ENCODE results near the gene MAPKAPK2.

MAPKAPK2 gene

GRCh38 chr1:206681359-206681758, 3.3 kb upstream of the MAPKAPK2 start:
- DNase-seq (ENCODE audit: extremely low read depth in 1 of 2, low read depth in 1 of 2) = no peak

- no peak for DNase-seq (ENCODE audit: extremely low read depth in 1 of 2, low read depth in 1 of 2)
These were observed 2.6 kb upstream of the MAPKAPK2 start for GRCh38 chr1:206682111-206682510.

- no peak for DNase-seq (ENCODE audit: extremely low read depth in 1 of 2, low read depth in 1 of 2)
These were observed 1.4 kb upstream of the MAPKAPK2 start for GRCh38 chr1:206683313-206683712.

- no peak for DNase-seq (ENCODE audit: extremely low read depth in 1 of 2, low read depth in 1 of 2)
These were observed 702 bp upstream of the MAPKAPK2 start for GRCh38 chr1:206684003-206684402.

- DNase-seq (ENCODE audit: extremely low read depth in 1 of 2, low read depth in 1 of 2) = peak in 1 of 2 donors; percentile 29
These were observed 646 bp downstream of the MAPKAPK2 start for GRCh38 chr1:206685334-206685768.

- DNase-seq (ENCODE audit: extremely low read depth in 1 of 2, low read depth in 1 of 2) = peak; percentile 41 to 44
These were observed 1.2 kb downstream of the MAPKAPK2 start for GRCh38 chr1:206685769-206686477.

GRCh38 chr1:206686478-206687249, 2.0 kb downstream of the MAPKAPK2 start:
- no peak for DNase-seq (ENCODE audit: extremely low read depth in 1 of 2, low read depth in 1 of 2)

- DNase-seq (ENCODE audit: extremely low read depth in 1 of 2, low read depth in 1 of 2) = no peak
These were observed 2.7 kb downstream of the MAPKAPK2 start for GRCh38 chr1:206687251-206687914.

- no peak for DNase-seq (ENCODE audit: extremely low read depth in 1 of 2, low read depth in 1 of 2)
These were observed 3.3 kb downstream of the MAPKAPK2 start for GRCh38 chr1:206687915-206688442.

- no peak for DNase-seq (ENCODE audit: extremely low read depth in 1 of 2, low read depth in 1 of 2)
These were observed 5.8 kb downstream of the MAPKAPK2 start for GRCh38 chr1:206690516-206690915.

- no peak for DNase-seq (ENCODE audit: extremely low read depth in 1 of 2, low read depth in 1 of 2)
These were observed 6.9 kb downstream of the MAPKAPK2 start for GRCh38 chr1:206691604-206692003.

GRCh38 chr1:206693029-206693428, 8.3 kb downstream of the MAPKAPK2 start:
- no peak for DNase-seq (ENCODE audit: extremely low read depth in 1 of 2, low read depth in 1 of 2)

GRCh38 chr1:206693592-206693991, 8.9 kb downstream of the MAPKAPK2 start:
- no peak for DNase-seq (ENCODE audit: extremely low read depth in 1 of 2, low read depth in 1 of 2)

- no peak for DNase-seq (ENCODE audit: extremely low read depth in 1 of 2, low read depth in 1 of 2)
These were observed 9.7 kb downstream of the MAPKAPK2 start for GRCh38 chr1:206694171-206695124.

GRCh38 chr1:206695733-206696132, 11.0 kb downstream of the MAPKAPK2 start:
- no peak for DNase-seq (ENCODE audit: extremely low read depth in 1 of 2, low read depth in 1 of 2)

- DNase-seq (ENCODE audit: extremely low read depth in 1 of 2, low read depth in 1 of 2) = no peak
These were observed 12.3 kb downstream of the MAPKAPK2 start for GRCh38 chr1:206696812-206697585.

GRCh38 chr1:206698011-206698410, 13.3 kb downstream of the MAPKAPK2 start:
- DNase-seq (ENCODE audit: extremely low read depth in 1 of 2, low read depth in 1 of 2) = no peak

GRCh38 chr1:206699000-206699586, 14.4 kb downstream of the MAPKAPK2 start:
- DNase-seq (ENCODE audit: extremely low read depth in 1 of 2, low read depth in 1 of 2) = no peak

GRCh38 chr1:206699626-206700025, 14.9 kb downstream of the MAPKAPK2 start:
- DNase-seq (ENCODE audit: extremely low read depth in 1 of 2, low read depth in 1 of 2) = no peak

Measured in stimulated activated CD8-positive, alpha-beta memory T cell treated with anti-CD3 and anti-CD28 coated beads, Interleukin-7, amount 100 ng/mL, for 48 hours (primary cell).